Neural cell (in vitro differentiated cells): ENCODE data around the gene MAOB. TPM values are rescaled to one million over a fixed set of nuclear protein-coding genes. Genes with fewer than 3 reads are reported as not detected.

ENCODE experiments used
- H2AFZ ChIP-seq: fragments of 200-600, 300-800 bp; sonication (generic), shearing (Covaris generic); 2 replicates; pipeline ENCODE4 v1.6.0; 2014; ENCODE audit warnings: low read depth, mild to moderate bottlenecking, antibody characterized with exemption, low read length, moderate library complexity
- H3F3A ChIP-seq: fragments of 200-600 bp; shearing (Covaris generic); 2 replicates; pipeline ENCODE4 v1.6.1; 2016; ENCODE audit warnings: mild to moderate bottlenecking, moderate library complexity, mixed read lengths, antibody characterized with exemption, low read length; ENCODE audit not compliant: insufficient read depth, poor library complexity, severe bottlenecking
- H3K27ac ChIP-seq: fragments of 200-600, 300-800 bp; sonication (generic), shearing (Covaris generic); 2 replicates; pipeline ENCODE4 v1.5.1; 2014; ENCODE audit warnings: mild to moderate bottlenecking, low read length, moderate library complexity
- H3K27me3 ChIP-seq: fragments of 300-800, 200-600 bp; sonication (generic), shearing (Covaris generic); 2 replicates; pipeline ENCODE4 v1.6.0; 2014; ENCODE audit warnings: mild to moderate bottlenecking, low read depth, low read length, moderate library complexity; ENCODE audit not compliant: insufficient read depth
- H3K36me3 ChIP-seq: fragments of 300-800, 200-600 bp; sonication (generic), shearing (Covaris generic); 2 replicates; pipeline ENCODE4 v1.5.1; 2014; ENCODE audit warnings: mild to moderate bottlenecking, antibody characterized with exemption, low read length, moderate library complexity; ENCODE audit not compliant: insufficient read depth
- H3K4me2 ChIP-seq: fragments of 300-800, 200-600 bp; sonication (generic), shearing (Covaris generic); 2 replicates; pipeline ENCODE4 v1.6.0; 2014; ENCODE audit warnings: mild to moderate bottlenecking, low read length
- H3K4me3 ChIP-seq: fragments of 300-800, 200-600 bp; sonication (generic), shearing (Covaris generic); 2 replicates; pipeline ENCODE4 v1.5.1; 2014; ENCODE audit warnings: mild to moderate bottlenecking, low read length, moderate library complexity
- H3K79me2 ChIP-seq: fragments of 200-600 bp; shearing (Covaris generic); replicated peaks from 2 replicates; pipeline ENCODE4 v1.6.0; 2014; ENCODE audit warnings: mild to moderate bottlenecking, low read length, moderate library complexity; ENCODE audit not compliant: insufficient read depth
- H3K9ac ChIP-seq: fragments of 300-800, 200-600 bp; sonication (generic), shearing (Covaris generic); 2 replicates; pipeline ENCODE4 v1.6.1; 2016; ENCODE audit warnings: mild to moderate bottlenecking, low read length, mixed read lengths
- H3K9me2 ChIP-seq: fragments of 200-600 bp; shearing (Covaris generic); 2 replicates; pipeline ENCODE4 v1.6.1; 2016; ENCODE audit warnings: mild to moderate bottlenecking, low read length, mixed read lengths; ENCODE audit not compliant: insufficient read depth
- H3K9me3 ChIP-seq: fragments of 200-600, 300-800 bp; sonication (generic), shearing (Covaris generic); 2 replicates; pipeline ENCODE4 v1.6.1; 2016; ENCODE audit warnings: mild to moderate bottlenecking, mixed run types, low read length, moderate library complexity, mixed read lengths
- H4K20me1 ChIP-seq: fragments of 200-600 bp; shearing (Covaris generic); 2 replicates; pipeline ENCODE4 v1.6.1; 2016; ENCODE audit warnings: mild to moderate bottlenecking, mixed run types; ENCODE audit not compliant: insufficient read depth
- EP300 ChIP-seq: fragments of 450-650 bp; conservative IDR thresholded peaks from 2 replicates; pipeline ENCODE4 v1.6.1; 2014; ENCODE audit warnings: antibody characterized with exemption, mild to moderate bottlenecking, moderate library complexity; ENCODE audit not compliant: poor library complexity, severe bottlenecking
- EZH2 ChIP-seq: fragments of 200-600, 300-800 bp; shearing (Covaris generic), sonication (generic); IDR thresholded peaks from 2 replicates; pipeline ENCODE4 v1.6.1; 2014; ENCODE audit warnings: antibody characterized with exemption, low read length, borderline replicate concordance, mild to moderate bottlenecking; ENCODE audit not compliant: insufficient read depth, poor library complexity, severe bottlenecking
- MXI1 ChIP-seq: fragments of 450-650 bp; conservative IDR thresholded peaks from 2 replicates; pipeline ENCODE4 v1.6.1; 2014; ENCODE audit warnings: antibody characterized with exemption, mild to moderate bottlenecking; ENCODE audit not compliant: poor library complexity, severe bottlenecking
- POLR2AphosphoS5 ChIP-seq: IDR thresholded peaks from 2 replicates; pipeline ENCODE4 v1.6.1; 2012
- RAD21 ChIP-seq: fragments of 450-650 bp; conservative IDR thresholded peaks from 2 replicates; pipeline ENCODE4 v1.6.1; 2014; ENCODE audit warnings: antibody characterized with exemption, mild to moderate bottlenecking, moderate library complexity
- SMC3 ChIP-seq: fragments of 450-650 bp; conservative IDR thresholded peaks from 2 replicates; pipeline ENCODE4 v1.6.1; 2014; ENCODE audit warnings: antibody characterized with exemption, mild to moderate bottlenecking, moderate library complexity; ENCODE audit not compliant: poor library complexity
- TAF1 ChIP-seq: IDR thresholded peaks from 2 replicates; pipeline ENCODE4 v1.6.1; 2012; ENCODE audit warnings: low read depth
- polyA plus RNA-seq: library from polyadenylated mRNA; depleted of rRNA; stranded (reverse); fragments of >200 nt; gene quantifications from 2 replicates; pipeline ENCODE4 v1.2.3, GENCODE V29; 2014
- TF ChIP-seq, protein P1 (sequence below): IDR thresholded peaks from 2 replicates; pipeline ENCODE4 v1.6.1; 2012; ENCODE audit warnings: borderline replicate concordance
- TF ChIP-seq, protein P2 (sequence below): fragments of 450-650 bp; IDR thresholded peaks from 2 replicates; pipeline ENCODE4 v1.5.1; 2014; ENCODE audit warnings: antibody characterized with exemption, mild to moderate bottlenecking, moderate library complexity; ENCODE audit not compliant: poor library complexity, severe bottlenecking

The MAOB gene
- polyA plus RNA-seq, 1 donor from 2014 or later = not detected

DNA sequence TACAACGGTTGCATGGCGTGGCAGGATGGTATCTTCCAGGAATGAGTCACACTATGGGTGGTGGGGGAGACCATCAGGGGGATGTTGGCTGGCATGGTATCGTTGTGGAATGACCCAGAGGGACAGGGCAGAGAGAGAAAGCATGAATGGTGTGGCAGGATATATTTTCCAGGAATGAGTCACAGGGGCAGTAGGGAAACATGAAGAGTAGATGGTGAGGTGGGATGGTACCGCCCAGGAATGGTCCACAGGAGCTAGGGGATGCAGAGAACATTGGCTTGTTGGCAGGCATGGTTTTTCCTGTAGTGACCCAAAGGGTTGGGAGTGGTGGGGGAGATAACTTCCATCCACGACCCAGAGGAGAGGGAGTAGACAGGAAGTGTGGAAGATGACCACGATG is 163.7 kb downstream of the MAOB start:
- no peak overlapping the region for H3K27ac ChIP-seq

DNA sequence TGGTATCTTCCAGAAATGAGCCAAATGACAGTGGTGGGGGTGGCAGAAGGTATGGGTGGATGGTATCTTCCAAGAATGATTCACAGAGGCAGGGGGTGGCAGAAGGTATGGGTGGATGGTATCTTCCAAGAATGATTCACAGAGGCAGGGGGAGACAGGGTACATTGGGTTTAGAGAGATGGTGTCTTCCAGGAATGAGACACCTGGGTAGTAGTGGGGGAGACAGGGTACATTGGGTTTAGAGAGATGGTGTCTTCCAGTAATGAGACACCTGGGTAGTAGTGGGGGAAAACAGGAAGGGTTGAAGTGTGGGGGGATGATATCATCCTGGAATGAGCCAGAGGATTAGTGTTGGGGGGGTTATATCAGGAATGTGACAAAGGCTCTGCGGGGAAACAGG is 164.2 kb downstream of the MAOB start:
- H3K79me2 ChIP-seq = no peaks in the 10 kb centered on the region
- H3F3A ChIP-seq = no peaks in the 10 kb centered on the region
- no peaks in the 10 kb centered on the region for H3K9me3 ChIP-seq
- H3K4me3 ChIP-seq = no peak overlapping the region
- no peak overlapping the region for H3K27ac ChIP-seq
- no peaks in the 10 kb centered on the region for H3K27me3 ChIP-seq
- H3K9me2 ChIP-seq = no peaks in the 10 kb centered on the region
- TF ChIP-seq, protein P1, sequence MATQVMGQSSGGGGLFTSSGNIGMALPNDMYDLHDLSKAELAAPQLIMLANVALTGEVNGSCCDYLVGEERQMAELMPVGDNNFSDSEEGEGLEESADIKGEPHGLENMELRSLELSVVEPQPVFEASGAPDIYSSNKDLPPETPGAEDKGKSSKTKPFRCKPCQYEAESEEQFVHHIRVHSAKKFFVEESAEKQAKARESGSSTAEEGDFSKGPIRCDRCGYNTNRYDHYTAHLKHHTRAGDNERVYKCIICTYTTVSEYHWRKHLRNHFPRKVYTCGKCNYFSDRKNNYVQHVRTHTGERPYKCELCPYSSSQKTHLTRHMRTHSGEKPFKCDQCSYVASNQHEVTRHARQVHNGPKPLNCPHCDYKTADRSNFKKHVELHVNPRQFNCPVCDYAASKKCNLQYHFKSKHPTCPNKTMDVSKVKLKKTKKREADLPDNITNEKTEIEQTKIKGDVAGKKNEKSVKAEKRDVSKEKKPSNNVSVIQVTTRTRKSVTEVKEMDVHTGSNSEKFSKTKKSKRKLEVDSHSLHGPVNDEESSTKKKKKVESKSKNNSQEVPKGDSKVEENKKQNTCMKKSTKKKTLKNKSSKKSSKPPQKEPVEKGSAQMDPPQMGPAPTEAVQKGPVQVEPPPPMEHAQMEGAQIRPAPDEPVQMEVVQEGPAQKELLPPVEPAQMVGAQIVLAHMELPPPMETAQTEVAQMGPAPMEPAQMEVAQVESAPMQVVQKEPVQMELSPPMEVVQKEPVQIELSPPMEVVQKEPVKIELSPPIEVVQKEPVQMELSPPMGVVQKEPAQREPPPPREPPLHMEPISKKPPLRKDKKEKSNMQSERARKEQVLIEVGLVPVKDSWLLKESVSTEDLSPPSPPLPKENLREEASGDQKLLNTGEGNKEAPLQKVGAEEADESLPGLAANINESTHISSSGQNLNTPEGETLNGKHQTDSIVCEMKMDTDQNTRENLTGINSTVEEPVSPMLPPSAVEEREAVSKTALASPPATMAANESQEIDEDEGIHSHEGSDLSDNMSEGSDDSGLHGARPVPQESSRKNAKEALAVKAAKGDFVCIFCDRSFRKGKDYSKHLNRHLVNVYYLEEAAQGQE = no peak
- TF ChIP-seq RAD21 = no peak
- H4K20me1 ChIP-seq = no peaks in the 10 kb centered on the region
- no peak overlapping the region for H2AFZ ChIP-seq
- H3K4me2 ChIP-seq = no peak overlapping the region
- no peak overlapping the region for H3K9ac ChIP-seq
- no peaks in the 10 kb centered on the region for H3K36me3 ChIP-seq

More for the DNA sequence above, 163.7 kb downstream of the MAOB start:
- TF ChIP-seq POLR2AphosphoS5 (no peak), SMC3 (no peak), MXI1 (no peak), RAD21 (no peak), TAF1 (no peak), EZH2 (no peak), EP300 (no peak)
- TF ChIP-seq, protein P1 = no peak
- TF ChIP-seq, protein P2, sequence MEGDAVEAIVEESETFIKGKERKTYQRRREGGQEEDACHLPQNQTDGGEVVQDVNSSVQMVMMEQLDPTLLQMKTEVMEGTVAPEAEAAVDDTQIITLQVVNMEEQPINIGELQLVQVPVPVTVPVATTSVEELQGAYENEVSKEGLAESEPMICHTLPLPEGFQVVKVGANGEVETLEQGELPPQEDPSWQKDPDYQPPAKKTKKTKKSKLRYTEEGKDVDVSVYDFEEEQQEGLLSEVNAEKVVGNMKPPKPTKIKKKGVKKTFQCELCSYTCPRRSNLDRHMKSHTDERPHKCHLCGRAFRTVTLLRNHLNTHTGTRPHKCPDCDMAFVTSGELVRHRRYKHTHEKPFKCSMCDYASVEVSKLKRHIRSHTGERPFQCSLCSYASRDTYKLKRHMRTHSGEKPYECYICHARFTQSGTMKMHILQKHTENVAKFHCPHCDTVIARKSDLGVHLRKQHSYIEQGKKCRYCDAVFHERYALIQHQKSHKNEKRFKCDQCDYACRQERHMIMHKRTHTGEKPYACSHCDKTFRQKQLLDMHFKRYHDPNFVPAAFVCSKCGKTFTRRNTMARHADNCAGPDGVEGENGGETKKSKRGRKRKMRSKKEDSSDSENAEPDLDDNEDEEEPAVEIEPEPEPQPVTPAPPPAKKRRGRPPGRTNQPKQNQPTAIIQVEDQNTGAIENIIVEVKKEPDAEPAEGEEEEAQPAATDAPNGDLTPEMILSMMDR = no peak
- Histone ChIP-seq H4K20me1 (no peaks in the 10 kb centered on the region), H3K9me3 (no peaks in the 10 kb centered on the region), H3K9me2 (no peaks in the 10 kb centered on the region), H3K79me2 (no peaks in the 10 kb centered on the region), H3K27me3 (no peaks in the 10 kb centered on the region), H3K4me2 (no peak overlapping the region), H2AFZ (no peak overlapping the region), H3K4me3 (no peak overlapping the region), H3K36me3 (no peaks in the 10 kb centered on the region), H3K9ac (no peak overlapping the region), H3F3A (no peaks in the 10 kb centered on the region)
